Muscle of back (tissue), 11 donors: ENCODE results near the gene CDH26. TPM values are rescaled to one million over a fixed set of nuclear protein-coding genes. Genes with fewer than 3 reads are reported as not detected.

Source experiments
- DNase-seq, 3 donors: peaks; one replicate each; pipeline versions ENCODE4 v3.0.0 to v3.0.0-alpha.2; 2013
- polyA plus RNA-seq, 10 donors: library from polyadenylated mRNA; unstranded; fragments of 120-200 nt; gene quantifications; one replicate each; pipeline ENCODE4 v1.2.1, GENCODE V29; 2013; ENCODE audit not compliant: insufficient read length in 10 of 10

CDH26 gene
- polyA plus RNA-seq, 10 donors: 0.20 to 1.5 (median 0.77) TPM

GRCh38 chr20:59983076-59983475, 24.9 kb downstream of the CDH26 start:
- no peak for DNase-seq

- DNase-seq: no peak
Observed at GRCh38 chr20:59984541-59984940, 26.3 kb downstream of the CDH26 start.

- no peak for DNase-seq
Observed at GRCh38 chr20:59985164-59985563, 26.9 kb downstream of the CDH26 start.

DNA sequence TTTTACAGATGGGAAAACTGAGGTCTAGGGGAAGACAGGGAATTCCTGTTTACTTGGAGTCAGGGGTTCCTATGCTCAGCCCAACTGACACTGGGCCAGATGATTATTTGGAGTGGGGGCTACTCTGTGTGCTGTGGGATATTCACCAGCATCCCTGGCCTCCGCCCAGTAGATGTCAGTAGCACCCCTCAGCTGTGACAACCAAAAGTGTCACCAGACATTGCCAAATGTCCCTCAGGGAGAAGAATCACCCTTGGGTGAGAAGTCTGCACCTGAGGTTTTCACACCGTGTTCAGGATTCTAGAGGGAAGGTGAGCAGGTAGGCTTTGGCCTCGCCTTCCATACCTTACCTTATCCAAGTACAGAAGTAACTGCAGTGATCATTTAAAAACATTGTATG, 27.6 kb downstream of the CDH26 start:
- no peak for DNase-seq

DNA sequence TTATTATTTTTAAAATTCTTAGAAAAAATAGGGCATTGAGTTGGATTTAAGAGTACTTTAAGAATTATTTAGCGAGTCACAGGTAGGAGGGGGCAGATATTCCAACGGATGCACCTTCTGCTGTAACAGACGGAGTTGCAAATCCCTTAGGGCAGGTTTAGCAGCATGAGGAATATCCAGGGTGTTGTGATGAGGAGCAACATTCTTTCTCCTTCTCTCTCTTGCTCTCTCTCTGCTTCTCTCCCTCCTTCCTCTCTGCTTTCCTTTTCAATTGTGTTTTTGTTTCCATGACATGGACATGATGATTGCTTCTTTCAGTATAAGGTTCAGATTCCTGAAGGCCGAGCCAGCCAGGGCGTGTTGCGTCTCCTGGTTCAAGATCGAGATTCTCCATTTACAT, 28.9 kb downstream of the CDH26 start:
- DNase-seq: no peak

- DNase-seq: no peak
Observed at GRCh38 chr20:59988141-59988540, 29.9 kb downstream of the CDH26 start.

GRCh38 chr20:59992526-59993084, 34.4 kb downstream of the CDH26 start:
- DNase-seq: no peak

DNA sequence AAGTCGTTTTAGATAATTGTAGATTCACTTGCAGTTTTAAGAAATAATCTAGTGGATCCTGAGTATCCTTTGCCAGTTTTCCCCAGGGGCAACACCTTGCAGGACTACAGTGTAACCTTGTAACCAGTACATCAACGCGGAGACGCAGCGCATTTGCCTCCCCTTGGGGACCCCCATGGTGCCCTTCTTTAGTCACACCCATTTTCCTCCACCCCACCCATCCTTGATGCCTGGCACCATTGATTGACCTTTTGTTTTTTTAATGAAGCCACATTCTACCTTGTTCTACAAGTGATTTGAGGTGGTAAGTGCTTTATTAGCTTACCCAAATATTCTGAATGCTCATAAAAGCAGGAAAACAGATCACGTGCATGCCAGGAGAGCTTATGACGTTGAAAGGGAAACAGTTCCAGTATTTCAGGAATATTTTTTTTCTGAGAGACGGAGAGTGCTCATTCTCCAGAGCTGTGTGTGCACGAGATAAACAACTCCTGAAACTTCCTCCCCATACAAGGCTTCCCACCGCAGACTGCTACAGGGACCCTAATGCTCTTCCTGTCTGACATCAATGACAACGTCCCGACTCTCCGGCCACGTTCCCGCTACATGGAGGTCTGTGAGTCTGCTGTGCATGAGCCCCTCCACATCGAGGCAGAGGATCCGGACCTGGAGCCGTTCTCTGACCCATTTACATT, 35.7 kb downstream of the CDH26 start:
- DNase-seq: no peak

DNA sequence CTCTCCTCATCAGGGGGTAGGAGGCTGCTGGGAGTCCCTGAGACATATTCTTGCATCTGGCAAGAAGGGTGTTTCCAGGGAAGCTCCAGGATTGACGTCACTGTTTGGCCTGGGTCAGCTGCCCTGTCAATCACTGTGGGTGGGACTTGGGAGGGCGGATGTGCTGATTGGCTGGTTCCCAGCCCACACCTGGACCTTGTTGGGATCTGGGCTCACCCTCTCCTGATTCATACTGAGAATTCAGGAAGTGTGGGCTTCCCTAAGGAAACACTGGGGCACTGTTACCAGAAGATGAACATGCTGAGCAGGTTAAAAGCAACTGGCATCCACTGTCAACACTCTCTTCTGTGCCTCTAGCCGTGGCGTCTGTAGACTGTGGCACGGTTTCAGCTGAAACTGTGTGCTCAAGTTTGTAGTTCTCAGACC, 36.5 kb downstream of the CDH26 start:
- DNase-seq: peak; percentile 33 to 65 (median 39)

- DNase-seq: no peak
Observed at GRCh38 chr20:59996108-59996507, 37.9 kb downstream of the CDH26 start.

- DNase-seq: no peak
Observed at GRCh38 chr20:59997896-59998295, 39.7 kb downstream of the CDH26 start.

GRCh38 chr20:59999502-59999901, 41.3 kb downstream of the CDH26 start:
- no peak for DNase-seq

DNA sequence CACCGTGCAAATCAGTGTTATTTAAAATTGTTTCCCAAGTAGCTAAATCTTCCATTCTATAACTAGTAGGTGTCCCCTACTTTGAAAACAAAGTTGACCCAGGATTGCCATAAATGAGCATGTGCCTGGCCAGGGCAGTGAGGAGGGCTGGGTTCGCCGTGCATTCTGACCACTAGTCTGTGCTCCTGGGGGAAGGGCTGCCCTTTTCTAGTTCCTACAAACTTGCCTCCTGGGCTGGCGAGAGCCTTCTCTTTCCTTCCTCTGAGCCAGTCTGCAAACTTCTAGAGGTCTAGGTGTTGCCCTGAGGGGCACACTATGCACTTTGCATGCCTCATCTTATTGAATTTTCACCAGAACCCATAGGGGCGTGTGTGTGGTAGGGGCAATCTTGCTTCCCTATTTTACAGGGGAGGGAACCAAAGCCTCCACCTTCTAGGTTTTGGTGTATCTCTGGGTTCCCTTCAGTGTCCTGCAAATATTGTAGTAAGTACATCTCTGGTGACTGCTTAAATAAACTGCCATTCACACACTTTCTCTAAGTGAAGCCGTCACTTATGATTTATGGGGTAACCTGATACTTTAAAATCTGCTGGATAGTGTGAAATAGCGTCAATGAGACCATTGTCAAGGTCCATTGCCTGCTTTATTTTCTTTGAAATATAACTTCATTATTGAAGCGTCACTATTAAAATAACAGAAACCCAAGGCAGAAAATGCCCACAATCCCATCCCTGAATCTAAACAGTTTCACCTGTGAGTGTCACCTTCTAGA, 42.2 kb downstream of the CDH26 start:
- DNase-seq: no peak

- DNase-seq: peak in 2 of 3 donors; percentile 14 to 42
Observed at GRCh38 chr20:60001108-60001507, 42.9 kb downstream of the CDH26 start.

DNA sequence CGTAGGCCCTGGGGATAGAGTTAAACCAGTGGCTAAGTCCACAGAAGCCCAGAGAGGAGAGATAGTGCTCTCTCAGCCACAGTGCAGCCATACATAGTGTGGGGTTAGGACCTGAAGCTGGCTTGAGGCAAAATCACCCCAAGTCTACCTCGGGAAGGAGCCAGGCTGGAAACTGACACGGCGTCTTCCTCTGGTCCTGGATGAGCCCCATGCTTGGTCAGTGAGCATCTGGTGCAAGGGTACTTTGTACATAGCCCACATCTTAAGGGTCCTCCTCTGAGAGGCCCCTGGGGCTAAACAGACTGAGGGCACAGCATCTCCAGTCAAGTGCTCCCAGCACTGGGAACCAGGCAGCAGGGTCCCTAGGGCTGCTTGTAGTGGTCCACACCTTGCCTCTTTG, 45.6 kb downstream of the CDH26 start:
- DNase-seq: no peak

GRCh38 chr20:60006261-60006660, 48.0 kb downstream of the CDH26 start:
- DNase-seq: no peak

- peak in 2 of 3 donors; percentile 27 to 40 for DNase-seq
Observed at GRCh38 chr20:60007464-60007863, 49.2 kb downstream of the CDH26 start.

DNA sequence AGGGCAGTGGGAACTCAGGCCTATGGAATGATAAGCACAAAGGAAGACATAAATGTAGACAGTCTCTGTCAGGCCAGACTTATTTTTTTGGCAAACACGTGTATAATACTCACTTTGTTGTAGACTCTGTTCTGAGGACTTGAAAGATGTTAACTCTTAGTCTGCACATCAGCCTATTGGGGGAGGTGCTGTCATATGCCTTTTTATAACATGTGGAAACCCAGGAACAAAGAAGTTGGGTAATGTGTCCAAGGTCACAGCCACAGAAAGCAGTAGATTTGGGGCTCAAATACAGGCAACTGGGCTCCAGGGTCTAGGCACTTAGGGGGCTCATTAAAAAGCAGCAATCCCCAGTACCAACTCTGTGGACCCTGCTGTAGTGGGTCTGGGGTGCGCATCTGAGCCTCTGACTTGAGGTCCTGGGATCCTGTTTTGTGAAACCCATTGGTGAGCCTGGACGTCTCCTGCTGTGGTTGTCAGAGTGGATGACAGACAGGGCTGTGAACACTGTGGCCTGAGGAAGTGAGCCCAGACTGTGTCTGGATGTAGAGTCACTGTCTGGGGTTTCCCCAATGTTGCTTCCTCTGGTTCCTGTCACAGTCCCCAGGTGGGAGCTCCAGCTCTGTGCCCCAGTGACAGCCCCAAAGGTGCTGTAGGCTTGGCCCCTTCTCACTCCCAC, 50.0 kb downstream of the CDH26 start:
- no peak for DNase-seq

DNA sequence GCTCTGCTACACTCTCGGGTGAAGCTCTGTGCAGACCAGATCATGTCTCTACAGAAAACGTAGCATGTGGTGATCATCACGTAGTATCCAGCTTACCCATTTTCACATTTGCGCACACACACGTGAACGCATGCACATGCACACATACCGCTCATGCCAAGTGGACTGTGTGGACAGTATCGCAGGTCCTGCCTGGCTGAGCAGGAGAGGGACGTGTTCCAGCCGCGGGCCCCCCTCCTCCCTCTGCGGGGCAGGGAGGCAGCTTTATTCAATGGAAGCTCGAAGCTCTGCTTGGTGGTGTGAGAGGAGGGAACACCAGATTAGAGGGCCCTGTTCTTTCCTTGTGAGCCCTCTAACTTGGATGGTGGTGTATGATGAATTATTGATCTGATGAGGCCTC, 51.1 kb downstream of the CDH26 start:
- DNase-seq: no peak

GRCh38 chr20:60009826-60010616, 51.8 kb downstream of the CDH26 start:
- DNase-seq: no peak

DNA sequence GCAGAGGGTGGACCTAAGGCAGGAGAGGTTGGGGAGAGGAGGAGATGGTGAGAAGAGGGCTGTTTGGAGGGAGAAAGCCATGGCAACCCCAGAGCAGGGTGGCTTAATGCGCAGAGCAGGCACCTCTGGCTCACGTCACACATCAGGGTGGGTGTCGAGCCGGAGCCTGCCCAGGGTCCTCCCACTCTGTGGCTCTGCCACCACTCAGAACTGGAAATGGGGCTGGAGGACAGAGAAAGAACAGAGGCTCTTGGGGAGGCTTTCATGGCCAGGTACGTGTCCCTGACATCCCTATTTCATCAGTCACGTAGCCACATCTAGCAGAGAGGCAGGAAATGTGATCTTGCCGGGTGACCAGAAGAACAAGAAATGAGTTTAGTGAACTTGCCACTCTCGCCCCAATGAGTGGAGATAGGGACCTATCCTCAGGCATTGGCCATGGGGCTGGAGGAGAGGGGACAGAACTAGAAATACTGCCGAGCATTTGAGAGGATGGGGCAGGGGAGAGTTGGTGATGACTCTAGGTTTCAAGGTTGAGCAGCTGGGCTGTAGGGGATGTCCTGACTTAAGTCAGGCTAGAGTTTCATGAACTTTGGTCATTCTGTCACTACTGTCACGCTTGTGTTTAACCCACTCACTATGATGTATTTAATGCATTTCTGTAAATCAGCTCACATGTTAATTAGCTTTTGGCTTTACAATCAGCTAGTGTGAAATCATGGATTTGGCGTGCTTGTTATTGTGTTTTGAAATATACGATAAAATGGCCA, 52.7 kb downstream of the CDH26 start:
- peak in 2 of 3 donors; percentile 26 to 53 for DNase-seq
